Trophoblast cell (in vitro differentiated cells and primary cell): ENCODE measurements around the gene ITGA2B.
"Not testable (repeated sequence)": the region's sequence is repeated elsewhere in the genome, so short reads cannot be mapped to it uniquely, and the experiment has no call there.

Source experiments
- DNase-seq, 2 donors: peaks; one replicate each; pipeline ENCODE4 v3.0.0-alpha.2; 2016
- H2AFZ ChIP-seq: 2 replicates; pipeline ENCODE4 v1.6.1; 2013; ENCODE audit warnings: low read length, moderate library complexity, mild to moderate bottlenecking; ENCODE audit not compliant: insufficient read depth, poor library complexity
- H2AK5ac ChIP-seq: 2 replicates; pipeline ENCODE4 v1.6.1; 2013; ENCODE audit warnings: mild to moderate bottlenecking, low read length
- H2BK120ac ChIP-seq: 2 replicates; pipeline ENCODE4 v1.6.1; 2013; ENCODE audit warnings: low read length, mild to moderate bottlenecking, moderate library complexity; ENCODE audit not compliant: insufficient read depth, poor library complexity
- H2BK12ac ChIP-seq: 2 replicates; pipeline ENCODE4 v1.6.1; 2013; ENCODE audit warnings: mild to moderate bottlenecking, low read length, moderate library complexity
- H2BK5ac ChIP-seq: 2 replicates; pipeline ENCODE4 v1.6.1; 2013; ENCODE audit warnings: low read length, low read depth, moderate library complexity, mild to moderate bottlenecking; ENCODE audit not compliant: poor library complexity
- H3K14ac ChIP-seq: 2 replicates; pipeline ENCODE4 v1.6.1; 2013; ENCODE audit warnings: mild to moderate bottlenecking, low read length
- H3K18ac ChIP-seq: 2 replicates; pipeline ENCODE4 v1.6.1; 2013; ENCODE audit warnings: mild to moderate bottlenecking, low read length
- H3K23ac ChIP-seq: 2 replicates; pipeline ENCODE4 v1.6.1; 2013; ENCODE audit warnings: low read length
- H3K27ac ChIP-seq: 2 replicates; pipeline ENCODE4 v1.5.1; 2013; ENCODE audit warnings: low read depth, mild to moderate bottlenecking, inconsistent platforms, low read length, moderate library complexity
- H3K27me3 ChIP-seq: 2 replicates; pipeline ENCODE4 v1.6.1; 2013; ENCODE audit warnings: inconsistent platforms, mild to moderate bottlenecking, low read length, moderate library complexity; ENCODE audit not compliant: insufficient read depth
- H3K36me3 ChIP-seq, 2 experiments: 1 replicate in 1 of 2; 2 replicates in 1 of 2; pipeline ENCODE4 v1.6.1; 2013; ENCODE audit warnings: low read length in 2 of 2, mild to moderate bottlenecking in 2 of 2, moderate library complexity in 1 of 2; ENCODE audit not compliant: insufficient read depth in 2 of 2, control insufficient read depth in 1 of 2
- H3K4ac ChIP-seq: 2 replicates; pipeline ENCODE4 v1.6.1; 2013; ENCODE audit warnings: low read depth, mild to moderate bottlenecking, low read length, moderate library complexity
- H3K4me1 ChIP-seq, 2 experiments: 1 replicate in 1 of 2; 2 replicates in 1 of 2; pipeline ENCODE4 v1.6.1; 2013; ENCODE audit warnings: low read length in 2 of 2, mild to moderate bottlenecking in 2 of 2, moderate library complexity in 1 of 2; ENCODE audit not compliant: insufficient read depth in 2 of 2, control insufficient read depth in 1 of 2
- H3K4me2 ChIP-seq: 2 replicates; pipeline ENCODE4 v1.6.1; 2013; ENCODE audit warnings: inconsistent platforms, mild to moderate bottlenecking, low read length, moderate library complexity
- H3K4me3 ChIP-seq: 2 replicates; pipeline ENCODE4 v1.5.1; 2013; ENCODE audit warnings: mild to moderate bottlenecking, low read depth, low read length, inconsistent platforms
- H3K79me1 ChIP-seq: one replicate; pipeline ENCODE4 v1.6.1; 2013; ENCODE audit warnings: low read length
- H3K79me2 ChIP-seq: 2 replicates; pipeline ENCODE4 v1.6.1; 2013; ENCODE audit warnings: low read length, mild to moderate bottlenecking; ENCODE audit not compliant: control insufficient read depth, insufficient read depth, poor library complexity
- H3K9ac ChIP-seq: 2 replicates; pipeline ENCODE4 v1.6.1; 2013; ENCODE audit warnings: mild to moderate bottlenecking, low read length
- H3K9me3 ChIP-seq: 2 replicates; pipeline ENCODE4 v1.6.1; 2013; ENCODE audit warnings: low read depth, mild to moderate bottlenecking, control low read depth, inconsistent platforms, low read length; ENCODE audit not compliant: insufficient read depth
- H4K12ac ChIP-seq: 2 replicates; pipeline ENCODE4 v1.6.1; 2013; ENCODE audit warnings: low read depth, mild to moderate bottlenecking, low read length, moderate library complexity
- H4K8ac ChIP-seq: 2 replicates; pipeline ENCODE4 v1.6.1; 2013; ENCODE audit warnings: low read depth, mild to moderate bottlenecking, low read length, moderate library complexity
- H4K91ac ChIP-seq: one replicate; pipeline ENCODE4 v1.6.1; 2013; ENCODE audit warnings: low read depth, mild to moderate bottlenecking, low read length, moderate library complexity
- WGBS: extraction: QIAGEN DNeasy Blood & Tissue Kit; methylation state at CpG from one replicate; pipeline ENCODE4 v1.1.7; 2013; ENCODE audit warnings: missing lambda C conversion rate; ENCODE audit not compliant: insufficient read length, insufficient coverage; ENCODE audit errors: extremely low coverage; 5-methylcytosine and 5-hydroxymethylcytosine counted together

Gene ITGA2B

GRCh38 chr17:44394833-44395232 lies 5.4 kb upstream of the ITGA2B start:
- Histone ChIP-seq H4K91ac (no peak overlapping the region), H3K18ac (no peak overlapping the region), H4K8ac (no peak overlapping the region), H3K36me3 (peaks cover 27 to 30% of the 10 kb centered on the region in 2 experiments), H3K4me2 (no peak overlapping the region), H2AK5ac (no peak overlapping the region), H4K12ac (no peak overlapping the region), H3K4me1 (no peaks in the 10 kb centered on the region), H3K4me3 (no peak overlapping the region), H3K79me2 (no peaks in the 10 kb centered on the region), H3K27me3 (no peaks in the 10 kb centered on the region), H2BK12ac (no peak overlapping the region), H2AFZ (no peak overlapping the region), H3K9me3 (no peaks in the 10 kb centered on the region), H3K14ac (no peak overlapping the region), H3K9ac (no peak overlapping the region), H3K4ac (no peak overlapping the region), H3K79me1 (no peaks in the 10 kb centered on the region), H3K27ac (no peak overlapping the region), H2BK120ac (no peak overlapping the region), H3K23ac (no peak overlapping the region), H2BK5ac (no peak overlapping the region)
- no peak for DNase-seq
- no CpG with 5 or more reads among the region's 2 CpGs for WGBS

- H3K79me1 ChIP-seq, H4K8ac ChIP-seq, H2BK5ac ChIP-seq, H3K4me2 ChIP-seq, DNase-seq, H3K9me3 ChIP-seq, H3K18ac ChIP-seq, H3K4ac ChIP-seq, H3K79me2 ChIP-seq, H3K27ac ChIP-seq, H3K4me1 ChIP-seq, H4K91ac ChIP-seq, H3K14ac ChIP-seq, H3K27me3 ChIP-seq, H3K4me3 ChIP-seq, H3K23ac ChIP-seq, H2BK12ac ChIP-seq, H2BK120ac ChIP-seq, H4K12ac ChIP-seq, H2AFZ ChIP-seq, H2AK5ac ChIP-seq, H3K9ac ChIP-seq: not testable (repeated sequence)
- peaks cover 20 to 22% of the 10 kb centered on the region in 2 experiments for H3K36me3 ChIP-seq
- no CpG with 5 or more reads among the region's 9 CpGs for WGBS
These were observed 4.7 kb upstream of the ITGA2B start for GRCh38 chr17:44394112-44394511.

DNA sequence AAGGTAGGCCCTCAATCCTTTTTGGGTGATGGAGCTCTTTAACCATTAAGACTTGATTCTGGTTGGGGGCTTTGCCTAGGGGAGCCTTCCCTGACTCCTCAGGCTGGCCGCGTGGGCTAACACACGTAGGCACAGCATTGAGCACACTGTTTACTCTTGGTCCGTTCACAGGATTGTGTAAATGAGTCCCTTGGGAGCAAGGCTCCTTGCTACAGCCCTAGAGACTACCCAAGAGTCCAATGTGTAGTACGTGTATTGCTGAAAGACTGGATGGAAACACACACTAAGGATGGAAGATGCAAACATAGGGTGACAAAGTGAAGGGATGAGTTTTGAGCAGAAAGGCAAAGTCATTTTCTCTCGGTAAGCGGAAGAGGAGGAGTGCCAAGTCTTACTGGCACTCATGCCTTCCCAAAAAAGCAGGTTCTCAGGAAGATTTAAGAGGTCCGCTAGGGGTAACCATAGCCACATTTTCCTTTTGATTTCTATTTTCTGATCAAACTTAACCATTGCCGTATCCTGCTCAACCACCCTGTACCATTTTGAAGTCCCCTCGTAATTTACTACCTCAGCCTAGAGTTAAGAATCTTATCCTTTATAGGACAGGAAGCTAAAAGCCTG lies 911 bp upstream of the ITGA2B start:
- no peak overlapping the region for H3K4me3 ChIP-seq
- H3K79me1 ChIP-seq = peaks cover 2% of the 10 kb centered on the region
- H3K4ac ChIP-seq = no peak overlapping the region
- peaks cover 5% of the 10 kb centered on the region for H3K27me3 ChIP-seq
- DNase-seq = no peak
- no peak overlapping the region for H3K9ac ChIP-seq
- H2AFZ ChIP-seq = no peak overlapping the region
- H3K4me1 ChIP-seq = peaks cover 0 to 5% of the 10 kb centered on the region in 2 experiments
- no peak overlapping the region for H2BK120ac ChIP-seq
- H2BK5ac ChIP-seq = no peak overlapping the region
- no peaks in the 10 kb centered on the region for H3K9me3 ChIP-seq
- no peak overlapping the region for H2BK12ac ChIP-seq
- no peak overlapping the region for H4K91ac ChIP-seq
- H3K79me2 ChIP-seq = no peaks in the 10 kb centered on the region
- WGBS = no CpG with 5 or more reads among the region's 10 CpGs
- H3K27ac ChIP-seq = no peak overlapping the region
- H4K8ac ChIP-seq = no peak overlapping the region
- no peak overlapping the region for H3K14ac ChIP-seq
- H2AK5ac ChIP-seq = no peak overlapping the region
- H3K23ac ChIP-seq = peak overlapping the region; percentile 4
- H3K36me3 ChIP-seq = no peaks in the 10 kb centered on the region
- no peak overlapping the region for H4K12ac ChIP-seq
- no peak overlapping the region for H3K18ac ChIP-seq
- no peak overlapping the region for H3K4me2 ChIP-seq

- Histone ChIP-seq H3K4me1 (peaks cover 3 to 9% of the 10 kb centered on the region in 2 experiments), H2BK12ac (no peak overlapping the region), H2AFZ (no peak overlapping the region), H3K18ac (no peak overlapping the region), H3K79me2 (no peaks in the 10 kb centered on the region), H4K8ac (no peak overlapping the region), H2AK5ac (no peak overlapping the region), H3K14ac (no peak overlapping the region), H3K79me1 (peaks cover 2% of the 10 kb centered on the region), H3K23ac (no peak overlapping the region), H4K91ac (no peak overlapping the region), H3K4me3 (peak overlapping the region; percentile 15), H2BK5ac (no peak overlapping the region), H3K9me3 (peaks cover 1% of the 10 kb centered on the region), H3K4me2 (no peak overlapping the region), H3K27ac (no peak overlapping the region), H3K9ac (no peak overlapping the region), H4K12ac (no peak overlapping the region), H3K4ac (no peak overlapping the region), H3K27me3 (peaks cover 9% of the 10 kb centered on the region), H3K36me3 (no peaks in the 10 kb centered on the region), H2BK120ac (no peak overlapping the region)
- WGBS = no CpG with 5 or more reads among the region's 6 CpGs
- DNase-seq = no peak
These were observed 314 bp upstream of the ITGA2B start for GRCh38 chr17:44389723-44390202.
